ENCODE data around the gene MYLK. TPM values are rescaled to one million over a fixed set of nuclear protein-coding genes. Genes with fewer than 3 reads are reported as not detected.

MYLK gene
- total and polyA plus RNA-seq, 9 of the 15 experiments (the other 6 are each of a cell fraction or from before 2014, with no cell fraction given), result 0.11 to 0.53 (median 0.18) TPM; not detected in 2

- TF ChIP-seq REST (IDR thresholded peaks at IDR 0.05; ENCODE audit: borderline replicate concordance) (no peak), REST (CRISPR knock-in tag; IDR thresholded peaks at IDR 0.05; ENCODE audit: low read depth) (no peak), CREB5 (CRISPR knock-in tag; IDR thresholded peaks at IDR 0.05) (no peak), CHCHD3 (CRISPR knock-in tag; IDR thresholded peaks at IDR 0.05) (no peak), MECOM (CRISPR knock-in tag; IDR thresholded peaks at IDR 0.05) (no peak), CTCF (IDR thresholded peaks at IDR 0.05 in 2 of 3, conservative IDR thresholded peaks at IDR 0.05 in 1 of 3; ENCODE audit: insufficient read depth in 2 of 3, low read depth in 1 of 3, low read length in 3 of 3) (no peak), HMGN3 (IDR thresholded peaks at IDR 0.05; ENCODE audit: borderline replicate concordance, extremely low read depth, insufficient read length, low read depth, low read length) (no peak), ZC3H11A (IDR thresholded peaks at IDR 0.05; ENCODE audit: low read depth, low read length) (no peak), MLLT1 (IDR thresholded peaks at IDR 0.05) (no peak), ZBTB33 (CRISPR knock-in tag; IDR thresholded peaks at IDR 0.05) (no peak), SIX5 (IDR thresholded peaks at IDR 0.05; ENCODE audit: borderline replicate concordance in 1 of 2, insufficient read depth in 1 of 2, low read depth in 1 of 2, low read length in 2 of 2) (no peak)
These were observed 6.2 kb downstream of the MYLK start (continued) for GRCh38 chr3:123877965-123878364.

Data from K562 (cell line).